ENCODE data around the gene PRKCE.

Gene PRKCE

GRCh38 chr2:45902781-45903375 is 251.4 kb downstream of the PRKCE start:
- TF ChIP-seq CTCF (IDR thresholded peaks at IDR 0.05), result no peak

GRCh38 chr2:45904267-45904945 is 252.9 kb downstream of the PRKCE start:
- TF ChIP-seq CTCF (IDR thresholded peaks at IDR 0.05), result no peak

GRCh38 chr2:45904946-45905631 is 253.6 kb downstream of the PRKCE start:
- TF ChIP-seq CTCF (IDR thresholded peaks at IDR 0.05), result no peak

GRCh38 chr2:45905632-45905958 is 254.1 kb downstream of the PRKCE start:
- TF ChIP-seq CTCF (IDR thresholded peaks at IDR 0.05), result no peak

GRCh38 chr2:45907592-45907991 is 256.1 kb downstream of the PRKCE start:
- TF ChIP-seq CTCF (IDR thresholded peaks at IDR 0.05), result no peak

- TF ChIP-seq CTCF (IDR thresholded peaks at IDR 0.05), result no peak
Observed at GRCh38 chr2:45908316-45909170, 257.1 kb downstream of the PRKCE start.

- TF ChIP-seq CTCF (IDR thresholded peaks at IDR 0.05), result no peak
Observed at GRCh38 chr2:45909171-45909565, 257.7 kb downstream of the PRKCE start.

Data from LNCAP (cell line).